ENCODE measurements around the gene CSMD2.

Gene CSMD2

DNA sequence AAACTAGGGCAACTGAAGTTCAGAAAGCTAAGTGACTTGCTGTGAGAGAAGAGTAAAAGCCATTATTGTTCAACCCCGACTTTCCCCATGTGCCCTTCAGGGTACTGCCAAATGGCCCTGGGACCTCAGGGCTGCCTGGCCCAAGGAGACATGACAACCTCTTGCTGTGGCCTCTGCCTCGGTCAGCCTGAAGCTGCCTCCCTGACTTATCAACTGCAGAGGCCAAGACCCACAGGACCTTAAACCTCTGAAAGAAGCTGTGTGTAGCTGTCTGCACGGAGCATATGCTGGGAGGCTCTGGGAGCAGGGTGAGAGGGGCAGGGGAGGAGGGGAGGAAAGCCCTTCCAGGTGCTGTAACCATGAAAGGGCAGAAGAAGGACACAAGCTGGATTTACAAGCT, 265.3 kb downstream of the CSMD2 start:
- no peak for DNase-seq (ENCODE audit: low spot score)

DNA sequence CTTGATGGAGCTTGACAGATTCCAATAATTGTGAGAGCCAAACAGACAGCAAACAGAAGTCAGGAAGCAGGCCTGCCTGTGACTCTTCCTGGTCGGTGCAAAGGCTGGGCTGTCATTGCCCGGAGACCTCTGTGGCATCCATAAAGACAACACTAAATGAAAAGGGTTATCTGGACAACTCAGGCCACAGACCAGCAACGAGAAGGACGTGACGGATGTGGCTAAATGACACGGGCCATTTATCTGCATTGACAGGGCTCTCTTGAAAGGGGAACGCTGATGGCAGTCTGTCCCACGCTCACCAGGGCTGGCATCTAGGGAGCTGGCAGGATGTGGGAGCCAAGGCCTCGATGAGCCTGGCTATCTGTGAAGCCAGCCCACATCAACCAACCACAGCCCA, 266.1 kb downstream of the CSMD2 start:
- no peak for DNase-seq (ENCODE audit: low spot score)

DNA sequence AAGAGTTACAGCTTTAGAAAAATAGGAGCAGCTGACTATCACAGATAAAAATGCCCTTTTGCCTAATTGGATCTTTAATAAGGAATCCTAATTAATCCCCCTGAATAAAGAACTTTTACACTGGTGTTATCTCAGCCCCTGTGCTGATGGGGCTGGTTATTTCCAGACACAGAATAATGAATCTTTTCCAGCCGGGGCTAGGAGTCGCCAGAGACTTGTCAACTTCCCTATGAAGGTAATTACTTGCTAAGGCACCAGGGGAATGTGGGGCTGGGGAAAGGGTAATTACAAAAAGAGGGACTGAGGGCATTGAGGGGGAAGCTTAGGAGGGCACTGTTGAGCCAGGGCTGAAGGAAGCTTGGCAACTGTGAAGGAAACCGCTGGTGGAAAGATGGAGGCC, 266.6 kb downstream of the CSMD2 start:
- no peak for DNase-seq (ENCODE audit: low spot score)

DNA sequence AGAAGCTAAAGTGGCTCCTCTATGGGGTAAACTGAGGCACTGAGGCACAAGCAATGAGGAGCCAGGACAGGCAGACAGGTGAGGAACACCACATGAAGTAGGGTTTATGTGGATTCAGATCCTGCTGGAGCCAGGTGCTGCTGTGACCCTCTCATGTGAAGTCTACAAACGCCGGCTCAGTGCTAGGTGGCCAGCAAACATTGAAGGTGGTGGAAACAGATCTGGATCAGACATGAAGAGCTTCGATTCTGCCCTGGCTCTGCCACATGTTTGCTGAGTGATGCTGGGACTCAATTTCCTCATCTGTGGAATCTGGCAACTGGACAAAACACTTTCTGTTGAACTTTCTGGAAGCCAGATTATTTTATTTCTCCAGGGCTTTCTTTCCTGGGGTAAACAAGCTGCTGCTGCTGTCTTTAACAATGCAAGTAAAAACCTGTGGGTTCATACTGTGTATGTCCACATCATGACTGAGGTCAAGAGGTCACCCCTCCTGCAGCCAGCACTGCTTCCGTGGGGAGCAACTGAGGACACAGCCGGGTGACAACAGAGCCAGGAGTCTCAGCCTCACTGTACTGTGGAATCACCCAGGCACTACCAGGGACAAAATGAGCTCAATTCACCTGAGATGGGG, 267.8 kb downstream of the CSMD2 start:
- no peak for DNase-seq (ENCODE audit: low spot score)

DNA sequence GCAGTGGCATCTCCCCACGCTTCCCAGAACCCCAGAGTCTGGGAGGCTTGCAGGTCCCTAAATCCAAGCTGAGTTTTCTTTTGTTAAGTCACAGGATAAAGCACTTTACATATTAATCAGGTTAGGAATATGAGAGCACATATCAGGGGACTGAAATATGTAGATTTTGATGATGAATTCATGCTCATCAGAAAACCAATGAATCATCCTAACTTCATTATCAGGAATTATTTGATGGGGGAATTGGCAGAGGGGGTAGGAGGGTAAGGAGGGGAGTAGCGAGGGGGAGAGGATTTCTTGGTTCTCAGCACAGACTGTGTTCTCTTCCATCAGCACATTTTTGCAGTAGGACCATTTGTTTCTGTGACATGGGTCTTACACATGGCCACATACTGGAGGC, 269.1 kb downstream of the CSMD2 start:
- no peak for DNase-seq (ENCODE audit: low spot score)

DNA sequence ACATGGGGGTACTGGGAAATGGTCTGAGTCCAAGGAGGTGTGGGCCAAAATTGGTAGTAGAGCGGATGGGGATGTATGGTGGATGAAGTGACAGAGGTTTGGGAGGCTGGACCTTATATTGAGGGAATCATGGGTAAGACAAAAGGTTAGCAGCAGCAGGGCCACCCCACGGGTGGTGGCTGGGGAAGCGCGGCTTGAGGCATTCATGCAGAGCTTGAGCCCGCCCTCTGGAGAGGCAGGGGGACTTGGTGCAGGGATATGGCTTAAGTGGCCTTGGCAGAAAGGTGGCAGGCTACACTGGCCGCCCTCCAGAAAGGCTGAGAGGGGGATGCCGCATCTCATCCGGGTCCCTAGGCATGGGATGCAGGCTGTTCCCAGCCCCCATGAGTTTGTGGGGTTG, 269.6 kb downstream of the CSMD2 start:
- DNase-seq (ENCODE audit: low spot score): no peak

DNA sequence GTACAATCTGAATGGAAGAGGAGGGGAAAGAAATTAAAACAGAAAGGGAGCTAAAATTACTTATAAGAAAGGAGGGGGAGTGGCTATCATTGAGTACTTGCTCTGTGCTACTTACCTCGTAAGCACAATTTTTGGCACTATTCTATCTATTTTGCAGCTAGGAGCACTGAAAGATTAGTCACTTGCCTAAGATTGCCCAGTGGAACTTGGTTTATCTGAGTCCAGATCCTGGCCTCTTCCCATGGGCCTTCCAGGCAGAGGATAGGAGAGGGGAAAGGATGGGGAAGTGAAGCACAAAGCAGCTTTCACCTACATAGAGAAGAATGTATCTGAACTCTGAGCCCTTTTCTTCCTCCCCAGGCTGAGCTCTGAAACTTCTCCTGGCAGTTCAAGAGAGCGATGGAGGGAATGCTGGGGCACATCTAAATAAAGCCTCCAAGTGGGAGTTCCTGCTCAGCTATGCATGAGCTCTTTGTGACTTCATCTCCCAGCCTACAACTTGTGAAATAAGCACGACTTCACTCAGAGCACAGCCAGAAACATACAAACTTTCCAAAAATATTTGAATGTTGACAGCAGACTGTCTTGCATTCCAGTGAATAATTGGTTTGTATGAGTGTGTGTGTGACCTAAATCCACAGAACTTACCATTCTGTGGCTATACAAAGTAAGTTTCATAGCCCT, 271.7 kb downstream of the CSMD2 start:
- no peak for DNase-seq (ENCODE audit: low spot score)

DNA sequence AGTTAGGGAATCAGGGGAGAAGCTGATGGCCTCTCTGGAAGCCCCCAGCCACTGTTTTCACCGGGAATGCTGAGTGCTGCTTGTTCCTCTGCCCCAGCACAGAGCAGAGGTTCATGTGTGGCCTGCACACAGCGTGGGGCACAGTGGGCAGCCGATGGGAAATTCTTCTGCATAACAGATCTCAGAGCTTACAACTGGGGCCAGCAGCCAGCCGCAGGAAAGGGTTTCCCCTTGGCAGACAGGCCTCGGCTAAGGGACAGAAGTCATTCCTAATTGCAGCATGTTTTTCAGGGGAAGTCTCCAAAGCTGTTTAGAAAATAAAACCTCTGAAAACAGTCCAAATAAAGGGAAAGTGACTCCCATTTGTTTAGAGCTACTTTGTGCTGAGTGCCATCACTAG, 278.5 kb downstream of the CSMD2 start:
- DNase-seq (ENCODE audit: low spot score): no peak

DNA sequence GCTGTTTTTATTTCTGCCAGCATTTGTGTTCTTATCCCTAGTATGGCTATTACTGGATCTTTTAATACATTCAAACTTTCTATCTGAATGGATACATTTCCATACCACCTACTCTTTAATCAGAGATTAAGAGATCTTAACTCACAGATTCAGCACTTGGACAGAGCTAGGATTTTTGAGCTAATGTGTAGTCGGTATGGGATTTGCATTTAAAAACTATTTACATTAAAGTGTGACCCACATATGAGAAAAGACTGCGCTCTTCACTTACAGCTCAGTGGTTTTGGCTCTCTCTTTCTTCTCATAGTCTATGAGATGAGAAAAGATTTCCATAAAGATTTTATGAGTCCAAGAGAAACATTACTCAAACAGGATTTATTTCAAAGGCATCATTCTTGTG, 284.7 kb downstream of the CSMD2 start:
- no peak for DNase-seq (ENCODE audit: low spot score)

DNA sequence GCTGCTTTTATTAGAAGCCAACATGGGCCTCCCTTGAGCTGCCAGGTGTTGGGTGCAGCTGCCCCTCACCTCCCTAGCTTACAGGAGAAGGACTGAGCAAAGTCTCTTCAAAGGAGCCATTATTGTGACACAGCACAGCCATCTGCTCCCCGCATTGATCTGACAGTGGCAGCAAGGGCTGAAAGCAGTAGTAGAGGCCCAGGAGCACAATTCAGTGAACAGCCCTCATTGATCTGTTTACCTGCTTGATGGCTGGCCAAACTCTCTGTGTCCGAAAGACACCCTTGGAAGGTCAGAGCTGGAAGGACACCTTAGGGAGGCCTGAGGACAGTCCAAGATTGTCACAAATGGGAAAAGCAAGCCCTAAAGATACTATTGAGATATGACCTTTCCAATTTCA, 286.6 kb downstream of the CSMD2 start:
- DNase-seq (ENCODE audit: low spot score): no peak

DNA sequence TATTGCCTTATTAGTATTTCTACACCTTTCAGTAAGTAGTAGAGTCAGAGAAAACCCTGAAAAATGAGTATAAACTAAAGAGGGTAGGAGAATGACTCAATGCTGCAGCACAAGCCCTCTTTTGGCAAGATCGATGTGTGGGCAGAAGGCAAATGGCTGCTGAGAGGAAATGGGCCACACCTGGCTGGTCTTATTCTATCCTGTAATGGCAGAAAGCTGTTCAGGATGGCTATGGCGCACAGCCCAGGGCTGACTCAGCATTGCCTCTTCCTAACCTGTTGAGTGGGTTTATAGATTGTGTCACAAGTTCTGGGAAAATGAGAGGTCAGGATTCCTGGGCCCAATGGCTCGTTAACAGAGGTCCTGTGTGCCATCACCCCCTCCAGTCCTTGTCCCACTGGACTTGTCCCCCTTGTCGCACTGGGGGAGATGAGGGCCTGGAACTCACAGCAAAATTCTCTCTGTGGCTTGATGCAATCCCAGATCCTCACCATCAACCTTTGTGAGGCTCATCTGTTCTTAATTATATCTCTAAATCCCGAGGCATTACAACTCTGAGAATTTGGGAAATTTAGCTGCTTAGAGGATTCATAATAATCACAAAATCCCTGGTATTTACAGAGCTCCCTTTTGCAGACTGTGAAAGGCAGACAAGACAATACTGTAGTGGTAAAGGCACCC, 287.9 kb downstream of the CSMD2 start:
- no peak for DNase-seq (ENCODE audit: low spot score)

DNA sequence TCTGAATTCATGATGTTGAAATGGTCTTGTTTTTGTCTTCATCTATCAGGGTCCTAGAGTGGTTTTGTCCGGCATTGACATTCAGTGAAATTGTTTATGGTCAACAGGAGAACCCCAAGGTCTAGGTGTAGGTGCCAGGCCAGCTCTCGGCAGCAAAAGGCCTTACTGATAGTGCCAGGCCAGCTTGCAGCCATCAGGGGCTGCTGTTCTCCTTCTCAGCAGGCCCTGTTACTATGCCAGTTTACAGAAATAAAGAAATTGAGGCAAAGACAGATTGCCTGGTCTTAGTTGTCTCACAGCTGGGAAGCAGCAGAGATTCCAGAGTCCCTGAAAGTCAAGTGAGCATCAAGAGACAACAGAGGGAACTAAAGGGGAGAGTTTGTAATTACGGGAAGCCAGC, 289.2 kb downstream of the CSMD2 start:
- DNase-seq (ENCODE audit: low spot score): no peak

DNA sequence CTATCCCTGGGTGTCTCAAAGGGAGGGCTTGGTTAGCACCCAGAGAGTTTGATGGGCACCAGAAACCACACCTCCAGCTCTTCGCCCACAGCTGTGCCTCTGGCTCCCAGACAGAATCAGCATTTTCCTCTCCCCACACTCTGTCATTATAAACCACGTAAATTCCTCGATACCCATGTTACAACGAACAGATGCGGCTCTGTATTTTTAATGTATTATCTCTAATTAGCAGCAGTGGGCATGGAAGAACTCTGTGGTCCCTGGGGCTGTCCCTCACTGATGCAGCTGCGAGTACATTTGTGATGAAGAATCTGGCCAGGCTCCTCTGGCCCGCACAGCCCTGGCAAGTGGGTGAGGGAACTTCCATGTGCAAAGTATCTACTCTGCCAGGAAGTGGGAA, 290.4 kb downstream of the CSMD2 start:
- DNase-seq (ENCODE audit: low spot score): no peak

DNA sequence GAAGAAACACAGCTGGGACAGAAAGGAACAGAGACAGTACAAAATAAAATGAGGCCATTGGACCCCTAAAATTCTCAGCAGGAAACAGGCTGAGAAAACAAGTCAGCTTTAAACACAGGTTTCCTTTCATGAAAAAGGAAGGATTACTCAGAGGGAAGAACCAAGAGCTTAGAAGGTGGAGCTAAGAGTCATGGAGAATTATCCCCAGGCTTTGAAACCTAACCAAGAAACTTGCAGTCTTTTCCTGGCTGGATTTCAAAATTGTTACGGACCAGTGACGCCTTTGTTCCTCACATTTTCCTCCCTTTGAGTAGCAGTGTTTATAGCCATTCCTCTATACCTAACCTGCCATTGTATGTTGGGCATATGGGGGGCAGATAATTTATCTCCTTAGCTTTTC, 292.3 kb downstream of the CSMD2 start:
- DNase-seq (ENCODE audit: low spot score): no peak

DNA sequence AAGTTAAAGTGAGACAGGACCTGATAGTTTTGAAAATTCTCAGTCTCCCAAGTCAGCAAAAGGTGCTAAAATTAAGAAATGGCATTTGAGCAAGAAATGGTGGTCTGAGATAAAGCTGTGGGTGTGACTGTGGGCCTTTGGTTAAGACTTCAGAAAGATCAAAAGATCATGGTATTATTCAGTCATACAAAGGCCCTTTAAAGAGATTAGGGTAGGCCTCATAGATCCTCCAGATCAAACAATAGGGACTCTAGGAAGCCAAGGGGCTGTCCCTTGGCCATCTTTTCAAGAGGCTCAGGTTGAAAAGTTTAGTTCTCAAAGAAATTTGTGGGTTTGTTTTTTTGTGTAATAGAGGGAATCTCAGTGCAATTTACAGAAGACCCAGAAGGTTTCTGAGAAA, 292.8 kb downstream of the CSMD2 start:
- no peak for DNase-seq (ENCODE audit: low spot score)

DNA sequence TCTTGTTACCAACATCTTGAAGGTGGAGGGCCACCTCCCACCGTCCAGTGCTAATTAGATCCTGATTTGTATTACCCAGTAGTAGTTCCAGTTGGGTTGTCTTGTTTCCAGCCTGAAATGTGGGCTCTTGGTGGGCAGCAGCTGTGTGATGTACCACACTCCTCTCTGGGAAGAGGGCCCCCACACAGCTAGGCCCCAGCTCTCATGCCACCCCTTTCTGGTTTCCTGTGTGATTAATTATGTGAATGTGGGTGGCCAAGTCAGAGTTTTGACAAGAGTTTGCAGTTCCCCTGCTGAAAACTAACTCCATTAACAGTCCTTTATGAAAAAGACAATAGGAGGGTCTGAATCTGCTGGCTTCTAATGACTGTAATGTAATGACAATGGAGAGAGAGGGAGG, 297.3 kb downstream of the CSMD2 start:
- no peak for DNase-seq (ENCODE audit: low spot score)

DNA sequence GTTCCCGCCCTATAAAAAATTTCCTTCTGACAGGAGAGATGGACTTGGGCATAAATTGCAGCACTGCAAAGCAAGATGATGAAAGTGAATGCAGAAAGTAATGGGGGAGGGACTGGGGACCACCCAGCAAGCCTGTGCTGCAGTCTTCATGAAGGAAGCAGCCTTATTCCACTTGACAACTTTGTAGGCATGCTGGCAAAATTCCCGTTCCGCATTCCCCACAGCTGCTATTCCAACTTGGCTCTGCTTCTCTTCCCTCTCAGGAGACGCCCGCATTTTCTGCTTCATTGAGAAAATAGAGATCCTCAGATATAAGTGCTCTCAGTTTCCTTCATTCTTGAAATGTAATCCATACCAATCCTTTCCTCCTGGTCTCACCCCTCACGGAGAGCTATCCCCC, 298.7 kb downstream of the CSMD2 start:
- no peak for DNase-seq (ENCODE audit: low spot score)

DNA sequence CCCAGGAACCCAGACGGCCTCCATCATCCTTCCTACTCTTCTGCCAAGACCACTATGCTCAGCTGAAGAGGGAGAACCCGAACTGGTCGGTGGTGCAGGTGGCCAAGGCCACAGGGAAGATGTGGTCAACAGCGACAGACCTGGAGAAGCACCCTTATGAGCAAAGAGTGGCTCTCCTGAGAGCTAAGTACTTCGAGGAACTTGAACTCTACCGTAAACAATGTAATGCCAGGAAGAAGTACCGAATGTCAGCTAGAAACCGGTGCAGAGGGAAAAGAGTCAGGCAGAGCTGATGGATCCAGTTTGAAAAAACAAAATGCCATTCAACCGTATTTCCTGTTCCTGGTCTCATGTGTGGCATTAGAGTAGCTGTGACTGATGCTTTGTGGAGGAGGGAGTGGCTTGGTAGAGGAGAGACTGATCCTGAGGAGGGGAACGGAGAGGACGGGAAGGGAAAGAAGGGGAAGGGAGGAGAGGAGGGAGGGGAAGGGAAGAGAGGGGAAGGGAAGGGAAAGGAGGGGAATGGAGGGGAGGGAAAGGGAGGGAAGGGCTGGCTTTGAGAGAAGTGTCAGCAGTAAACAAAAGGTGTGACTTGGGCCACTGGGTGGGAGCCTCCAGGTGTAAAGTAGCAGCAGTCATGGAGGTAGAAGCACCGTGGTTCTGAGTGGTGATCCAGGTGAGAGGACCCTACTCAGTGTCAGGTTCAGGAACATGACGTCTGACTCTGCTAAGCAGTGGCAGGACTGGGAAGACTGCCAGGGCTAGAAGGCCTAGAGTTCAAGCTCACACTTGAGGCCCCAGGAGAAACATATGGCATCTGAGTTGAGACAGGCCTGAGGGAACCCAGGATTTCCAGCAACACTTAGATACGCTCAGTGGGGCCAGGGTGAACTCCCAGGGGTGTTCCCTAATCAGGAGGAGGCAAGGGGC, 300.3 kb downstream of the CSMD2 start:
- no peak for DNase-seq (ENCODE audit: low spot score)

DNA sequence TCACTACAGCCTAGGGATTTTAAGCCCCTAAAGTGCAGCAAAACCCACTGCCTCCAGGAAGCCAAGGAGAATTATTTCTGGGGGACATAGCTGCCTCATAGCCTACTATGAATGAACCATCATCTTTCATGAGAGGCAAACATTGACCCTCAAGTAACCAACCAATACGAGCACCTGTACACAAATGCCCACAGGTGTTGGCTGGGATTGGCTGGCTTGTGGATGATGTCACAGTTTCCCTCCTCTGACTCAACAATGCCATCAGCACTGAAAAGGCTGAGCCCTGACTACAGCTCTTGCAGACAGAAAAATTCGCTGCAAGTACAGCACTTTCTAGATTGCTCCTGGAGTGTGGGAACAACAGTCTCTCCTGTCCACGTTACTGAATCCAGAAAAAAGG, 301.3 kb downstream of the CSMD2 start, which contains the start of gene HMGB4:
Gene HMGB4, plus strand, starts transcription at position 301 of the 400 bp plus-strand sequence. CDS start 113 bp downstream, outside the sequence.
- no peak for DNase-seq (ENCODE audit: low spot score)

DNA sequence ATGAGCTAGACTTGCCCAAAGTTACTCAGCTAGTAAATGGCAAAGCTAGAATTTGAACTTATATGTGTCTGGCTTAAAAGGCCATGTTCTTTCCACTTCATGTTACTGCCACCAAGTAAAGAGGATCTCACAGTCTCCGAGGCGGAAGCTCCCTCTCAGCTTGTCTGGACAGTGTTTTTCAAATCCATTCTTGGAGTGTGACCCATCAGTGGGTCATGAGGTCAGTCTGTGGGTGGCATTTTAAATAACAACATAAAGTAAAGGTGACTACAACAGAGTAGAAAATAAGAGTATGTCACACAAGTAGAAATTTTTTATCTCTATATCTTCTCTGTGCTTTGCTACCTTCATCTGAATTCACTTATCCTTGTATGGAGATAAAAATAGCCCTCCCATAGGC, 304.4 kb downstream of the CSMD2 start:
- no peak for DNase-seq (ENCODE audit: low spot score)

DNA sequence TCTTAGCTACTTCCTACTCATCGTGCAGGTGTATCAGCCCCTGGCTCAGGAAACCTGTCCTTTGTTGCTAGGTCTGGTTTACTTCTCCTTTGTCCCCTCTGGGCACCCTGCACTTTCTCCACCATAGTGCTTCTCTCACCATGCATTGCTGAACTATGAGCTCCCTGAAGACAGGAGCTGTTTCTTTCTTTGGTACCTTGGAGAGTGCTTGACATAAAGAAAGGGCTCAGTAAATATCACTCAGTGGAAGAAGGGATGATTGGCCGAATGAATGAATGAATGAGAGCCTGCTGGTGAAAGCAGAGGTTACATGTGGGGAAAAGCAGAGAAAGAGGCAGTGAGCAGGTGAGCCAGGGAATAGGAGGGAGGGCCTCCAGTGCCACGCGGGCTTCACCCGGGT, 310.9 kb downstream of the CSMD2 start:
- DNase-seq (ENCODE audit: low spot score): no peak

DNA sequence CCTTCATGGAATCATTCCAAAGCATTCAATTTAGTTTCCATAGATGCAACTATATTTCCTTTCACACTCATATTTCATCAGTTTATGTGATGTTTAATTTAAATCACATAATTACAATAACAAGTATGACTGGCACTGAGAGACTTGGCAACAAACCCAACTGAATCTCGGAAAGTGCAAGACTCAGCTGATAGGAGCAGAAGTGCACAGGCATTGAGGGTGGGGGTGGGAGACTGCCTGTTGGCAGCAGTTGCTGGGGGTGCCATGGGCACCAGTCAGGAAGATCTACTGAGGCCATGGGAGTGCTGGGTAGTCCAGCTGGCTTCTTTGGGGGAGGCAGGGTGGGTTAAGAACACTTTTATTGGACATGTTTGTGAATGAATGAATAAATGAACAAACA, 311.6 kb downstream of the CSMD2 start:
- DNase-seq (ENCODE audit: low spot score): no peak
